ENCODE measurements around the gene ANKS6.

ANKS6 gene

DNA sequence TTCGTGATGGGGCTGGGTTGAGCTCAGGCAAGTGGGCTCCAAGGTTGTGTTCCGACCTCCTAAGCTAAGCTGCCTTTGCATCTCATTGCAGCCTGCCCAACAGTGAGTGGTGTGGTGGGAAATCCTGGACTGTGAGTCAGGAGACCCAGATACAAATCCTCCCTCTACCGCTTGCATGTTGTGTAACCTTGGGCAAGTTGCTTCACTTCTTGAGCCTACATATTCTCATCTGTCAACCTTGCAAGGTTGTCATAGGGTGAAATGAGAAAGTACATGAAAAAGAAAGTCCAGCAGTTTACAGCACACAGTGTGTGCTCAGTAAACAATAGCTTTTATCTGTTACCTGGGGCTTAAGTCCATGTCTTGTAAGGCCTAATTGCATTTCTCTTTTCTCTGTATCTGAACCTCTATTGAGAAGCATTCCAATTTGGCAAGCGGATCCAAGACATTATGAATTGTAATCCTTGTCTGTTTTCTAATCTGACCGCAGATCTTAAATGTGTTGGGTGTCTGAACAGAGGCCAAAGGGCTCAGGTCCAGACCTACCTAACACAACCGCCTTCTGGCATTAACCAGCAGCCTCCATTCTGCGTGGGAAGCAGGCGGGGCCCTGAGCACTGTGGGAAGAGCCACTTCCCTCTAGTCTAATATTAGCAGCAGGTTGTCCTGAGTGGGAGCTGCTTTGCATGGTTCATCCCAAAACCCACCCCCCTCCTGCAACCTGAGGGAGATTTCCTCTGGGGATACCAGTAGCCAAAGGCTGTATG lies 9.3 kb upstream of the ANKS6 start:
- peaks cover 20% of the 10 kb centered on the region for H3K4me1 ChIP-seq (ENCODE audit: control insufficient read depth, insufficient read depth, low read length, unreplicated experiment)
- H3K27ac ChIP-seq (ENCODE audit: low read depth, low read length), result no peak overlapping the region
- H2AFZ ChIP-seq (ENCODE audit: low read length, unreplicated experiment), result no peak overlapping the region
- no peaks in the 10 kb centered on the region for H3K36me3 ChIP-seq (ENCODE audit: insufficient read depth, low read length)
- no peak overlapping the region for H3K4me3 ChIP-seq (ENCODE audit: low read depth, low read length)
- H3K79me2 ChIP-seq (ENCODE audit: control insufficient read depth, insufficient read depth, low read length, unreplicated experiment), result no peaks in the 10 kb centered on the region
- H3K27me3 ChIP-seq (ENCODE audit: insufficient read depth, low read length), result no peaks in the 10 kb centered on the region

DNA sequence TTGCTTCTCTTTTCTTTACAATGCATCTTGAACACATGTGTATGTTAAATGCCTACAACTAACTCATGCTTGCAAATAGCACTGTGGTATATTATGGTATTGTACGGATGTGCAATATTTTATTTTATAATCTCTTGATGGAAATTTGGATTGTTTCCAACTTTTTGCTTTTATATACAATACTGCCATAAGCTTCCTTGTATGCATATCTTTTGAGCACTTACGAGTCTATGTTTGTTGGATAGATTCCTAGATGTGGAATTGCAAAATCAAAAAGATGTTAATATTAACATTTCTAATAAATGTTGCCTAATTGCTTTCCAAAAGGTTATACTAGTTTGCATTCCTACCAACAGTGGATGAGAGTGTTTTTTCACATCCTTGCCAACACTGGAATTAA lies 7.7 kb upstream of the ANKS6 start:
- Histone ChIP-seq H3K36me3 (ENCODE audit: insufficient read depth, low read length) (no peaks in the 10 kb centered on the region), H3K79me2 (ENCODE audit: control insufficient read depth, insufficient read depth, low read length, unreplicated experiment) (no peaks in the 10 kb centered on the region), H3K27ac (ENCODE audit: low read depth, low read length) (no peak overlapping the region), H3K4me1 (ENCODE audit: control insufficient read depth, insufficient read depth, low read length, unreplicated experiment) (peaks cover 8% of the 10 kb centered on the region), H3K4me3 (ENCODE audit: low read depth, low read length) (no peak overlapping the region), H2AFZ (ENCODE audit: low read length, unreplicated experiment) (no peak overlapping the region), H3K27me3 (ENCODE audit: insufficient read depth, low read length) (no peaks in the 10 kb centered on the region)

DNA sequence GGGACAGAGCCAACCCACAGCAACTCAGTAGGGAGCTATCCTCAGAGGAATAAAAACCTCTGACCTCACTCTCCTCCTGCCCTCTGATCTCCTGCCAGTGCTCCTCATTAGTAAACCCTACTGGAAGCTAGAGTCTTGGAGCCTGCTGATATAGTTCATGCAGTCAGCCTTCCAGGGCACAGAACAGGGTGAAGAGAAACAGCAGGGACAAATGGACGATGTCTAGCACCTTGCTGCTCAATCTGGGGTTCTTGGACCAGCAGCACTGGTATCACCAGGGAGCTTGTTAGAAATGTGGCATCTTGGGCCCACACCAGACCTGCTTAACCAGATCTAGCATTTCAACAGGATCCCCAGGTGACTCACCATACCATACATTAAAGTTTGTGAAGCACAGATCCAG lies 5.6 kb upstream of the ANKS6 start:
- Histone ChIP-seq H3K79me2 (ENCODE audit: control insufficient read depth, insufficient read depth, low read length, unreplicated experiment) (no peaks in the 10 kb centered on the region), H2AFZ (ENCODE audit: low read length, unreplicated experiment) (no peak overlapping the region), H3K36me3 (ENCODE audit: insufficient read depth, low read length) (no peaks in the 10 kb centered on the region), H3K4me1 (ENCODE audit: control insufficient read depth, insufficient read depth, low read length, unreplicated experiment) (peaks cover under 1% of the 10 kb centered on the region), H3K27ac (ENCODE audit: low read depth, low read length) (no peak overlapping the region), H3K4me3 (ENCODE audit: low read depth, low read length) (no peak overlapping the region), H3K27me3 (ENCODE audit: insufficient read depth, low read length) (no peaks in the 10 kb centered on the region)

DNA sequence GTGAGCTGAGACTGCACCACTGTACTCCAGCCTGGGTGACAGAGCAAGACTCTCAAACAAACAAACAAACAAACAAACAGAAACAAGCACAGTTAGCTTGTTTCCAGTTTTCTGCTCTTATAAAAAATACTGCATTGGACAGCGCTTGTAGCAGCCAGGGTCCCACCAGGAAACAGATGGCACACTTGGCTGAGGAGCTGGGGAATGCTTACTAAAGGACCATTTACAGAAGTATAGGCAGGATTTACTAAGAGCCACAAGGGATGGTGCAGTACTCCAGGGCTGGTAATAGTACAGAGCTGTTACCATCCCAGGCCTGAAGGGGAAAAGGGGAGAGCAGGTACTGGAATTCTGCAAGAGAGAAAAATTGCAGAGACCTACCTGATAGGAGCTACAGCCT lies 5.2 kb upstream of the ANKS6 start:
- no peaks in the 10 kb centered on the region for H3K79me2 ChIP-seq (ENCODE audit: control insufficient read depth, insufficient read depth, low read length, unreplicated experiment)
- no peak overlapping the region for H2AFZ ChIP-seq (ENCODE audit: low read length, unreplicated experiment)
- H3K4me3 ChIP-seq (ENCODE audit: low read depth, low read length), result no peak overlapping the region
- no peaks in the 10 kb centered on the region for H3K4me1 ChIP-seq (ENCODE audit: control insufficient read depth, insufficient read depth, low read length, unreplicated experiment)
- H3K36me3 ChIP-seq (ENCODE audit: insufficient read depth, low read length), result no peaks in the 10 kb centered on the region
- H3K27me3 ChIP-seq (ENCODE audit: insufficient read depth, low read length), result no peaks in the 10 kb centered on the region
- H3K27ac ChIP-seq (ENCODE audit: low read depth, low read length), result no peak overlapping the region

- Histone ChIP-seq H3K4me1 (ENCODE audit: control insufficient read depth, insufficient read depth, low read length, unreplicated experiment) (peaks cover 5% of the 10 kb centered on the region), H3K36me3 (ENCODE audit: insufficient read depth, low read length) (no peaks in the 10 kb centered on the region), H2AFZ (ENCODE audit: low read length, unreplicated experiment) (no peak overlapping the region), H3K27ac (ENCODE audit: low read depth, low read length) (no peak overlapping the region), H3K79me2 (ENCODE audit: control insufficient read depth, insufficient read depth, low read length, unreplicated experiment) (peaks cover 15% of the 10 kb centered on the region), H3K4me3 (ENCODE audit: low read depth, low read length) (no peak overlapping the region), H3K27me3 (ENCODE audit: insufficient read depth, low read length) (no peaks in the 10 kb centered on the region)
Measured at GRCh38 chr9:98798254-98798653, 1.9 kb upstream of the ANKS6 start.

DNA sequence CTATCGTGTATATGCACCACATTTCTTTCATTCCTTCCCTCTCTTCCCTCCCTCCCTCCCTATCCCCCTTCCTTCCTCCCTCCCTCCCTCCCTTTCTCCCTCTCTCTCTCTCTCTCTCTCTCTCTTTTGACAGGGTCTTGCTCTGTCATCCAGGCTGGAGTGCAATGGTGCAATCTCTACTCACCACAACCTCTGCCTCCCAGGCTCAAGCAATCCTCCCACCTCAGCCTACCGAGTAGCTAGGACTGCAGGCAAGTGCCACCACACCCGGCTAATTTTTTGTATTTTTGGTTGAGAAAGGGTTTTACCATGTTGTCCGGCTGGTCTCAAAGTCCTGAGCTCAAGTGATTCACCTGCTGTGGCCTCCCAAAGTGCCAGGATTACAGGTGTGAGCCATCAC lies 1.1 kb upstream of the ANKS6 start:
- peaks cover 5% of the 10 kb centered on the region for H3K4me1 ChIP-seq (ENCODE audit: control insufficient read depth, insufficient read depth, low read length, unreplicated experiment)
- H3K27ac ChIP-seq (ENCODE audit: low read depth, low read length), result no peak overlapping the region

GRCh38 chr9:98795970-98796363 lies 388 bp downstream of the ANKS6 start:
- Histone ChIP-seq H3K4me1 (ENCODE audit: control insufficient read depth, insufficient read depth, low read length, unreplicated experiment) (peaks cover 12% of the 10 kb centered on the region), H2AFZ (ENCODE audit: low read length, unreplicated experiment) (no peak overlapping the region), H3K27ac (ENCODE audit: low read depth, low read length) (no peak overlapping the region), H3K36me3 (ENCODE audit: insufficient read depth, low read length) (no peaks in the 10 kb centered on the region), H3K4me3 (ENCODE audit: low read depth, low read length) (peak overlapping the region; percentile 96), H3K79me2 (ENCODE audit: control insufficient read depth, insufficient read depth, low read length, unreplicated experiment) (peaks cover 21% of the 10 kb centered on the region), H3K27me3 (ENCODE audit: insufficient read depth, low read length) (no peaks in the 10 kb centered on the region)

More for the DNA sequence above, 1.1 kb upstream of the ANKS6 start:
- H2AFZ ChIP-seq (ENCODE audit: low read length, unreplicated experiment), result no peak overlapping the region
- H3K27me3 ChIP-seq (ENCODE audit: insufficient read depth, low read length), result no peaks in the 10 kb centered on the region
- H3K4me3 ChIP-seq (ENCODE audit: low read depth, low read length), result no peak overlapping the region
- H3K79me2 ChIP-seq (ENCODE audit: control insufficient read depth, insufficient read depth, low read length, unreplicated experiment), result peaks cover 15% of the 10 kb centered on the region
- H3K36me3 ChIP-seq (ENCODE audit: insufficient read depth, low read length), result no peaks in the 10 kb centered on the region

- no peaks in the 10 kb centered on the region for H3K27me3 ChIP-seq (ENCODE audit: insufficient read depth, low read length)
- H3K4me3 ChIP-seq (ENCODE audit: low read depth, low read length), result peak overlapping the region; percentile 96
- H3K4me1 ChIP-seq (ENCODE audit: control insufficient read depth, insufficient read depth, low read length, unreplicated experiment), result peaks cover 17% of the 10 kb centered on the region
- peaks cover 21% of the 10 kb centered on the region for H3K79me2 ChIP-seq (ENCODE audit: control insufficient read depth, insufficient read depth, low read length, unreplicated experiment)
- H2AFZ ChIP-seq (ENCODE audit: low read length, unreplicated experiment), result no peak overlapping the region
- no peak overlapping the region for H3K27ac ChIP-seq (ENCODE audit: low read depth, low read length)
- no peaks in the 10 kb centered on the region for H3K36me3 ChIP-seq (ENCODE audit: insufficient read depth, low read length)
Measured at GRCh38 chr9:98795295-98795955, 930 bp downstream of the ANKS6 start.

DNA sequence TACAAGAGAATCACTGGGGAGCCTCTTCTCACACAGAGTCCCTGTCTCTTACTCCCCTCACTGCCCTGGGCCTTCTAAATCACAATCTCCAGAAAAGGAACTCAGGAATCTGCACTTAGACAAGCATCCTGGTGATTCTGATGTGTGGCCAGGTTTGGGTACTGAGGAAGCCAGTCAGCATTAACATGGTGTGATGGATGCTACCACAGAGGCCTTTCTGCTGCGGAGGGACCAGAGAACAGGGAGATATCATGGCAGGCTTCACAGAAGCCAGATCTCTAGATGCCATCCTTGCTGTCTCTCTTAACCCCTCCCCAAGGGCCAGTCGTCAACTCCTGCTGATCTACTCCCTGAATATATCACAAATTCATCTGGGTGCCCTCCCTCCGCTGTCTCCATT lies 1.6 kb downstream of the ANKS6 start:
- H3K4me3 ChIP-seq (ENCODE audit: low read depth, low read length), result peak overlapping the region; percentile 96; the same call in 1 of the 2 replicates
- no peaks in the 10 kb centered on the region for H3K36me3 ChIP-seq (ENCODE audit: insufficient read depth, low read length)
- peaks cover 17% of the 10 kb centered on the region for H3K4me1 ChIP-seq (ENCODE audit: control insufficient read depth, insufficient read depth, low read length, unreplicated experiment)
- H3K27me3 ChIP-seq (ENCODE audit: insufficient read depth, low read length), result no peaks in the 10 kb centered on the region
- peaks cover 21% of the 10 kb centered on the region for H3K79me2 ChIP-seq (ENCODE audit: control insufficient read depth, insufficient read depth, low read length, unreplicated experiment)
- H3K27ac ChIP-seq (ENCODE audit: low read depth, low read length), result no peak overlapping the region
- no peak overlapping the region for H2AFZ ChIP-seq (ENCODE audit: low read length, unreplicated experiment)

GRCh38 chr9:98793031-98793430 lies 3.3 kb downstream of the ANKS6 start:
- Histone ChIP-seq H3K4me3 (ENCODE audit: low read depth, low read length) (no peak overlapping the region), H3K27me3 (ENCODE audit: insufficient read depth, low read length) (no peaks in the 10 kb centered on the region), H3K79me2 (ENCODE audit: control insufficient read depth, insufficient read depth, low read length, unreplicated experiment) (peaks cover 21% of the 10 kb centered on the region), H3K27ac (ENCODE audit: low read depth, low read length) (no peak overlapping the region), H2AFZ (ENCODE audit: low read length, unreplicated experiment) (no peak overlapping the region), H3K36me3 (ENCODE audit: insufficient read depth, low read length) (no peaks in the 10 kb centered on the region), H3K4me1 (ENCODE audit: control insufficient read depth, insufficient read depth, low read length, unreplicated experiment) (peaks cover 17% of the 10 kb centered on the region)

Data from ACC112 (cell line).